Measurements from ENCODE around the gene TTLL10.
"Not testable (repeated sequence)": the region's sequence is repeated elsewhere in the genome, so short reads cannot be mapped to it uniquely, and the experiment has no call there.

Gene TTLL10

GRCh38 chr1:1194723-1195122 is 21.0 kb downstream of the TTLL10 start:
- FAIRE-seq, result no peak

GRCh38 chr1:1195726-1196125 is 22.0 kb downstream of the TTLL10 start:
- FAIRE-seq, result not testable (repeated sequence)

GRCh38 chr1:1196431-1197187 is 22.9 kb downstream of the TTLL10 start:
- no peak for FAIRE-seq

- FAIRE-seq, result no peak
These were observed 23.5 kb downstream of the TTLL10 start for GRCh38 chr1:1197188-1197500.

GRCh38 chr1:1197551-1198422 is 24.1 kb downstream of the TTLL10 start:
- FAIRE-seq, result no peak

GRCh38 chr1:1198423-1199140 is 24.9 kb downstream of the TTLL10 start:
- no peak for FAIRE-seq

- FAIRE-seq, result no peak
These were observed 25.7 kb downstream of the TTLL10 start for GRCh38 chr1:1199141-1199960.

GRCh38 chr1:1199961-1200875 is 26.5 kb downstream of the TTLL10 start:
- FAIRE-seq, result no peak

GRCh38 chr1:1200876-1201810 is 27.5 kb downstream of the TTLL10 start:
- FAIRE-seq, result no peak

- FAIRE-seq, result no peak
These were observed 29.3 kb downstream of the TTLL10 start for GRCh38 chr1:1202831-1203560.

GRCh38 chr1:1203561-1204424 is 30.1 kb downstream of the TTLL10 start:
- FAIRE-seq, result no peak

GRCh38 chr1:1204425-1204920 is 30.8 kb downstream of the TTLL10 start:
- FAIRE-seq, result no peak

- FAIRE-seq, result no peak
These were observed 31.5 kb downstream of the TTLL10 start for GRCh38 chr1:1204998-1205768.

- FAIRE-seq, result no peak
These were observed 32.2 kb downstream of the TTLL10 start for GRCh38 chr1:1205769-1206375.

- no peak for FAIRE-seq
These were observed 32.8 kb downstream of the TTLL10 start, which contains the start of gene TNFRSF18 for GRCh38 chr1:1206376-1206965. Gene TNFRSF18 (minus strand): TSS chr1:1206592. CDS start chr1:1206571, 21 bp downstream.

- no peak for FAIRE-seq
These were observed 33.4 kb downstream of the TTLL10 start for GRCh38 chr1:1206966-1207531.
